SH-SY5Y (cell line): ENCODE results near the gene TM4SF4.

Source experiments
- GATA2 ChIP-seq: IDR thresholded peaks from 2 replicates; pipeline ENCODE4 v1.6.1; 2011; ENCODE audit warnings: mild to moderate bottlenecking, low read depth, low read length
- GATA3 ChIP-seq: IDR thresholded peaks from 2 replicates; pipeline ENCODE4 v1.6.1; 2011; ENCODE audit warnings: low read depth, mild to moderate bottlenecking, low read length, moderate library complexity

- no peak for TF ChIP-seq GATA2
- TF ChIP-seq GATA3, result no peak
These were observed 24.2 kb upstream of the TM4SF4 start for GRCh38 chr3:149450281-149450680.
